ENCODE data around the gene MSI2.

Gene MSI2

GRCh38 chr17:57549468-57549867, 293.1 kb downstream of the MSI2 start:
- Histone ChIP-seq H3K9me3 (ENCODE audit: control insufficient read depth, insufficient read depth, low read length) (no peaks in the 10 kb centered on the region), H3K27me3 (ENCODE audit: control insufficient read depth, insufficient read depth, low read length) (no peaks in the 10 kb centered on the region), H3K4me3 (ENCODE audit: low read length) (no peak overlapping the region), H3K27ac (ENCODE audit: low read length) (no peak overlapping the region), H3K36me3 (ENCODE audit: control insufficient read depth, insufficient read depth, low read length) (no peaks in the 10 kb centered on the region), H3K4me1 (ENCODE audit: control insufficient read depth, insufficient read depth, low read length) (peaks cover 16% of the 10 kb centered on the region)
- WGBS (ENCODE audit: insufficient coverage, insufficient read length): no CpG with 5 or more reads among the region's 3 CpGs
- no peak for DNase-seq (ENCODE audit: low read depth, low spot score)

GRCh38 chr17:57550016-57550415, 293.7 kb downstream of the MSI2 start:
- H3K27ac ChIP-seq (ENCODE audit: low read length): no peak overlapping the region
- no peaks in the 10 kb centered on the region for H3K27me3 ChIP-seq (ENCODE audit: control insufficient read depth, insufficient read depth, low read length)
- no peaks in the 10 kb centered on the region for H3K36me3 ChIP-seq (ENCODE audit: control insufficient read depth, insufficient read depth, low read length)
- no peak for DNase-seq (ENCODE audit: low read depth, low spot score)
- peaks cover 16% of the 10 kb centered on the region for H3K4me1 ChIP-seq (ENCODE audit: control insufficient read depth, insufficient read depth, low read length)
- H3K4me3 ChIP-seq (ENCODE audit: low read length): no peak overlapping the region
- H3K9me3 ChIP-seq (ENCODE audit: control insufficient read depth, insufficient read depth, low read length): no peaks in the 10 kb centered on the region
- WGBS (ENCODE audit: insufficient coverage, insufficient read length): no CpG with 5 or more reads among the region's 10 CpGs

GRCh38 chr17:57550668-57551315, 294.5 kb downstream of the MSI2 start:
- WGBS (ENCODE audit: insufficient coverage, insufficient read length): 100% methylated on average over 1 of the region's 11 CpGs
- H3K27ac ChIP-seq (ENCODE audit: low read length): no peak overlapping the region
- H3K36me3 ChIP-seq (ENCODE audit: control insufficient read depth, insufficient read depth, low read length): no peaks in the 10 kb centered on the region
- DNase-seq (ENCODE audit: low read depth, low spot score): no peak
- H3K4me3 ChIP-seq (ENCODE audit: low read length): no peak overlapping the region
- H3K27me3 ChIP-seq (ENCODE audit: control insufficient read depth, insufficient read depth, low read length): no peaks in the 10 kb centered on the region
- H3K4me1 ChIP-seq (ENCODE audit: control insufficient read depth, insufficient read depth, low read length): peaks cover 16% of the 10 kb centered on the region
- no peaks in the 10 kb centered on the region for H3K9me3 ChIP-seq (ENCODE audit: control insufficient read depth, insufficient read depth, low read length)

- no peaks in the 10 kb centered on the region for H3K9me3 ChIP-seq (ENCODE audit: control insufficient read depth, insufficient read depth, low read length)
- no CpG with 5 or more reads among the region's 14 CpGs for WGBS (ENCODE audit: insufficient coverage, insufficient read length)
- H3K27me3 ChIP-seq (ENCODE audit: control insufficient read depth, insufficient read depth, low read length): no peaks in the 10 kb centered on the region
- no peaks in the 10 kb centered on the region for H3K36me3 ChIP-seq (ENCODE audit: control insufficient read depth, insufficient read depth, low read length)
- peaks cover 16% of the 10 kb centered on the region for H3K4me1 ChIP-seq (ENCODE audit: control insufficient read depth, insufficient read depth, low read length)
- no peak overlapping the region for H3K4me3 ChIP-seq (ENCODE audit: low read length)
- no peak for DNase-seq (ENCODE audit: low read depth, low spot score)
- H3K27ac ChIP-seq (ENCODE audit: low read length): no peak overlapping the region
These were observed 295.2 kb downstream of the MSI2 start for GRCh38 chr17:57551321-57552079.

GRCh38 chr17:57552114-57552624, 295.8 kb downstream of the MSI2 start:
- Histone ChIP-seq H3K27ac (ENCODE audit: low read length) (no peak overlapping the region), H3K4me1 (ENCODE audit: control insufficient read depth, insufficient read depth, low read length) (peaks cover 16% of the 10 kb centered on the region), H3K36me3 (ENCODE audit: control insufficient read depth, insufficient read depth, low read length) (no peaks in the 10 kb centered on the region), H3K4me3 (ENCODE audit: low read length) (no peak overlapping the region), H3K27me3 (ENCODE audit: control insufficient read depth, insufficient read depth, low read length) (no peaks in the 10 kb centered on the region), H3K9me3 (ENCODE audit: control insufficient read depth, insufficient read depth, low read length) (no peaks in the 10 kb centered on the region)
- DNase-seq (ENCODE audit: low read depth, low spot score): peak; percentile 61
- no CpG with 5 or more reads among the region's 11 CpGs for WGBS (ENCODE audit: insufficient coverage, insufficient read length)

- H3K36me3 ChIP-seq (ENCODE audit: control insufficient read depth, insufficient read depth, low read length): no peaks in the 10 kb centered on the region
- H3K4me1 ChIP-seq (ENCODE audit: control insufficient read depth, insufficient read depth, low read length): peaks cover 19% of the 10 kb centered on the region
- H3K27me3 ChIP-seq (ENCODE audit: control insufficient read depth, insufficient read depth, low read length): no peaks in the 10 kb centered on the region
- no peaks in the 10 kb centered on the region for H3K9me3 ChIP-seq (ENCODE audit: control insufficient read depth, insufficient read depth, low read length)
- no peak for DNase-seq (ENCODE audit: low read depth, low spot score)
- H3K27ac ChIP-seq (ENCODE audit: low read length): no peak overlapping the region
- WGBS (ENCODE audit: insufficient coverage, insufficient read length): no CpG with 5 or more reads among the region's 12 CpGs
- no peak overlapping the region for H3K4me3 ChIP-seq (ENCODE audit: low read length)
These were observed 297.2 kb downstream of the MSI2 start for GRCh38 chr17:57553526-57553925.

- no CpG with 5 or more reads among the region's 14 CpGs for WGBS (ENCODE audit: insufficient coverage, insufficient read length)
- Histone ChIP-seq H3K27me3 (ENCODE audit: control insufficient read depth, insufficient read depth, low read length) (no peaks in the 10 kb centered on the region), H3K4me1 (ENCODE audit: control insufficient read depth, insufficient read depth, low read length) (peaks cover 19% of the 10 kb centered on the region), H3K4me3 (ENCODE audit: low read length) (no peak overlapping the region), H3K27ac (ENCODE audit: low read length) (no peak overlapping the region), H3K36me3 (ENCODE audit: control insufficient read depth, insufficient read depth, low read length) (no peaks in the 10 kb centered on the region), H3K9me3 (ENCODE audit: control insufficient read depth, insufficient read depth, low read length) (no peaks in the 10 kb centered on the region)
- peak; percentile 35 for DNase-seq (ENCODE audit: low read depth, low spot score)
These were observed 297.9 kb downstream of the MSI2 start for GRCh38 chr17:57553991-57554825.

GRCh38 chr17:57554826-57555635, 298.7 kb downstream of the MSI2 start:
- Histone ChIP-seq H3K27me3 (ENCODE audit: control insufficient read depth, insufficient read depth, low read length) (no peaks in the 10 kb centered on the region), H3K4me3 (ENCODE audit: low read length) (no peak overlapping the region), H3K9me3 (ENCODE audit: control insufficient read depth, insufficient read depth, low read length) (no peaks in the 10 kb centered on the region), H3K4me1 (ENCODE audit: control insufficient read depth, insufficient read depth, low read length) (peaks cover 16% of the 10 kb centered on the region), H3K27ac (ENCODE audit: low read length) (no peak overlapping the region), H3K36me3 (ENCODE audit: control insufficient read depth, insufficient read depth, low read length) (no peaks in the 10 kb centered on the region)
- WGBS (ENCODE audit: insufficient coverage, insufficient read length): no CpG with 5 or more reads among the region's 16 CpGs
- DNase-seq (ENCODE audit: low read depth, low spot score): no peak

GRCh38 chr17:57555636-57556175, 299.4 kb downstream of the MSI2 start:
- Histone ChIP-seq H3K9me3 (ENCODE audit: control insufficient read depth, insufficient read depth, low read length) (no peaks in the 10 kb centered on the region), H3K27ac (ENCODE audit: low read length) (no peak overlapping the region), H3K4me1 (ENCODE audit: control insufficient read depth, insufficient read depth, low read length) (peaks cover 14% of the 10 kb centered on the region), H3K4me3 (ENCODE audit: low read length) (no peak overlapping the region), H3K36me3 (ENCODE audit: control insufficient read depth, insufficient read depth, low read length) (no peaks in the 10 kb centered on the region), H3K27me3 (ENCODE audit: control insufficient read depth, insufficient read depth, low read length) (no peaks in the 10 kb centered on the region)
- no CpG with 5 or more reads among the region's 1 CpG for WGBS (ENCODE audit: insufficient coverage, insufficient read length)
- DNase-seq (ENCODE audit: low read depth, low spot score): no peak
